Epithelial cell of esophagus (primary cell): ENCODE measurements around the gene UPK1B.

Experiments
- DNase-seq: peaks from one replicate; pipeline ENCODE4 v3.0.0; 2010; ENCODE audit warnings: low read depth
- H3K4me3 ChIP-seq: 2 replicates; pipeline ENCODE4 v1.5.1; 2011; ENCODE audit warnings: mild to moderate bottlenecking, low read length, control low read depth
- TF ChIP-seq, protein P1 (sequence below): IDR thresholded peaks from 2 replicates; pipeline ENCODE4 v1.5.1; 2011; ENCODE audit warnings: low read depth, mild to moderate bottlenecking, low read length, control low read depth, inconsistent platforms; ENCODE audit not compliant: insufficient read depth; ENCODE audit errors: missing control alignments

The UPK1B gene

DNA sequence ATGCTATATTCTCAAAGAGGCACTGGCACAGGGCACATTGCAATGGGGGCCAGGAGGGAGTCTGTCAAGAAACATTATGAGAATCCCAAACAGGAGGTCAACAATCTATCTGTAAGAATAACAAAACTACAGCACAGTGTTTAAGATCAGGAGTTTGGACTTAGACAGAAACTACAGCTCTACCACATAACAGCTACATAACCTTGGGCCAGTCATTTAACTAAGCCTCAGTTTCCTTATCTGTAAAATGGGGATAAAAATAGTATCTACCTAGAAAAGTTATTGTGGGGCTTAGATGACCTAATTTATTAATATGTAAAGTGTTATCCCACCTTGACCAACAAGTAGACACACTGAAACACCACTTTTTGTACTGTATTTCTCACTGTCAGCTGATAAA, 57.3 kb downstream of the UPK1B start:
- DNase-seq = no peak
- TF ChIP-seq, protein P1, sequence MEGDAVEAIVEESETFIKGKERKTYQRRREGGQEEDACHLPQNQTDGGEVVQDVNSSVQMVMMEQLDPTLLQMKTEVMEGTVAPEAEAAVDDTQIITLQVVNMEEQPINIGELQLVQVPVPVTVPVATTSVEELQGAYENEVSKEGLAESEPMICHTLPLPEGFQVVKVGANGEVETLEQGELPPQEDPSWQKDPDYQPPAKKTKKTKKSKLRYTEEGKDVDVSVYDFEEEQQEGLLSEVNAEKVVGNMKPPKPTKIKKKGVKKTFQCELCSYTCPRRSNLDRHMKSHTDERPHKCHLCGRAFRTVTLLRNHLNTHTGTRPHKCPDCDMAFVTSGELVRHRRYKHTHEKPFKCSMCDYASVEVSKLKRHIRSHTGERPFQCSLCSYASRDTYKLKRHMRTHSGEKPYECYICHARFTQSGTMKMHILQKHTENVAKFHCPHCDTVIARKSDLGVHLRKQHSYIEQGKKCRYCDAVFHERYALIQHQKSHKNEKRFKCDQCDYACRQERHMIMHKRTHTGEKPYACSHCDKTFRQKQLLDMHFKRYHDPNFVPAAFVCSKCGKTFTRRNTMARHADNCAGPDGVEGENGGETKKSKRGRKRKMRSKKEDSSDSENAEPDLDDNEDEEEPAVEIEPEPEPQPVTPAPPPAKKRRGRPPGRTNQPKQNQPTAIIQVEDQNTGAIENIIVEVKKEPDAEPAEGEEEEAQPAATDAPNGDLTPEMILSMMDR = no peak
- no peak overlapping the region for H3K4me3 ChIP-seq

- TF ChIP-seq, protein P1 = no peak
- no peak for DNase-seq
- H3K4me3 ChIP-seq = no peak overlapping the region
Observed at GRCh38 chr3:119234610-119235009, 61.2 kb downstream of the UPK1B start.

GRCh38 chr3:119235151-119235550, 61.8 kb downstream of the UPK1B start:
- TF ChIP-seq, protein P1 = no peak
- no peak overlapping the region for H3K4me3 ChIP-seq

GRCh38 chr3:119236756-119237155, 63.4 kb downstream of the UPK1B start:
- DNase-seq = no peak
- H3K4me3 ChIP-seq = no peak overlapping the region
- TF ChIP-seq, protein P1 = no peak

More at GRCh38 chr3:119235151-119235550, 61.8 kb downstream of the UPK1B start:
- peak; percentile 63 for DNase-seq

DNA sequence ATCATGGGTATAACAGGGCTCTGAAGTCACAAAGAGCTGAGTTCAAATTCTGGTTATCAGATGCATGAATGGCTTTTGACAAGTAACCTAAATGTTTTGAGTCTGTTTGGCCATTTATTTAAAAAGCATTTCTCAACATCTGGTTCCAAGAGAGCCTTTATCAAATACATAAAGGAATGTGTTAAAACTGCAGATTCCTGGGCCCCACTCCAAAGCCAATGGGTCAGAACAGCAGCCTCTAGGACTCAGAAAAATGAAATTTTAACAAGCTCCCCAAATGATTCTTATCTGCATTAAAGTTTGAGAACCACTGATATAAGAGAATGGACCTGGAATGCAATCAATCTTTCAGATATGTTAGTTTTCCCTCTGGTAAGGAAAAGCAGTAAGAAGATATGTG, 63.9 kb downstream of the UPK1B start:
- TF ChIP-seq, protein P1 = no peak
- no peak overlapping the region for H3K4me3 ChIP-seq

GRCh38 chr3:119238363-119238762, 65.0 kb downstream of the UPK1B start:
- TF ChIP-seq, protein P1 = no peak
- H3K4me3 ChIP-seq = peak overlapping the region; percentile 83
- DNase-seq = no peak

More for the DNA sequence above, 63.9 kb downstream of the UPK1B start:
- DNase-seq = no peak

- TF ChIP-seq, protein P1 = no peak
- no peak for DNase-seq
- H3K4me3 ChIP-seq = peak overlapping the region; percentile 83
Observed at GRCh38 chr3:119239206-119239820, 65.9 kb downstream of the UPK1B start.
